Activated naive CD4-positive, alpha-beta T cell (primary cell): ENCODE results near the gene CHRNA5.

ENCODE experiments used
- DNase-seq, 4 experiments: peaks; one replicate each; lab custom pipeline; 2025; lab: John Stamatoyannopoulos, UW

CHRNA5 gene

DNA sequence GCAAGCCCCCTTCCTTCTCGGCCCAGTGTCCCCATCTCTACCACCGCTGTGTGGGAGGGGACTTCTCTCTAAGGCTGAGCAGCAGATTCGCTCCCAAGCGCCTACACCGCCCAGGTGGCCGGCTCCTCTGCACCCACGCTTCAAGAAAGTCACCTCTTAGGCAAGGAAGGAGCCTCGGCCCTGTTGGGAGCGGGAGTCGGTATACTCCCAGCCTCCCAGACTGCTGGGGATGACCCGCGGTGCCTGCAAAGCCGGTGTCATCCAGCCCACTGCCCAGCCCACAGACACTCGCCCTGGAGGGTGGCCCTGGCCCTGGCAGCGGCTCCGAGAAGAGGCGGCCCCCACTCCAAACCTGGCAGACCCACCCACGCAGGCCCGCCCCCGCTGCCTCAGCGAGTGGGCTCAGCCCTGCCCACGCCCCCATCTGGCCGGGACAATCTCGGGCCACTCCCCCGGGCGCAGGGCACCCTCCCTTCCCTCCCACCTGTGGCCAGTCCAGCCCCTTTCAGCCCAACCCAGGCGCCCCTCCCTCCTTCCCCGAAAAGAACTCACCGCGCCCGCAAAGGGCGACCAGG lies 75.3 kb downstream of the CHRNA5 start:
- no peak for DNase-seq

DNA sequence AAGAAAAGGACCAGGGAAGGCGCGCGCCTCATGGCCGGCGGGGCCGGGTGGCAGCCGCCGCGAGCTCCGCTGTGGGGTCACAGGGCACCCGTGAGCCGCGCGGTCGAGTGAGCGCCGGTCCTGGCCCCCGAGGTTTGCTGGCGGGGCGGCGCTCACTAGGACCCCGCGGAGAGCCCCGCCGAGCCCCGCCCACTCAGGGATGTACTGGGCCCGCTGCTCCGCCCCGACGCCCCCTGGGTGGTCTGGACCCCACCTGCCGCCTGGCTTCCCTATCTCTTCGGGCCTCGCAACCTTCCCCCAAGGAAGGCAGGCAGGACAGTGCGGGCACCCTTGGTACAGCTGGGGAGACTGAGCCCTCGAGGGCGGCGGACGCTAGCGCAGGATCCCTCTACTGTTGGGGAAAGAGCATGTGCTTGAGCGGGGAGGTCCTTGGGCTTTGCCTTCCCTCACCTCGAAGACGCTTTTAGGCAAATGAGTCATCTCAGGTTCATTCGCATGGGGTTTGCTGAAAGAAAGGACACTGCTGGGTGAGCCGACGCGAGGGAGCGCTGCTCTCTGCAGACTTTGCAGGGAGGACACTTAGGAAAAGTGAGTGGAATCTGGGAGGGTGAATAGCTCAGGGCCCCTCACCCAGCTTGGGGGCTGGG lies 75.9 kb downstream of the CHRNA5 start, which contains the start of gene CHRNB4:
Gene CHRNB4 (minus strand): TSS at position 109 of the 647 bp plus-strand sequence. CDS start 77 bp downstream, at position 32.
- peak in 1 of 4 experiments; percentile 17 for DNase-seq

DNA sequence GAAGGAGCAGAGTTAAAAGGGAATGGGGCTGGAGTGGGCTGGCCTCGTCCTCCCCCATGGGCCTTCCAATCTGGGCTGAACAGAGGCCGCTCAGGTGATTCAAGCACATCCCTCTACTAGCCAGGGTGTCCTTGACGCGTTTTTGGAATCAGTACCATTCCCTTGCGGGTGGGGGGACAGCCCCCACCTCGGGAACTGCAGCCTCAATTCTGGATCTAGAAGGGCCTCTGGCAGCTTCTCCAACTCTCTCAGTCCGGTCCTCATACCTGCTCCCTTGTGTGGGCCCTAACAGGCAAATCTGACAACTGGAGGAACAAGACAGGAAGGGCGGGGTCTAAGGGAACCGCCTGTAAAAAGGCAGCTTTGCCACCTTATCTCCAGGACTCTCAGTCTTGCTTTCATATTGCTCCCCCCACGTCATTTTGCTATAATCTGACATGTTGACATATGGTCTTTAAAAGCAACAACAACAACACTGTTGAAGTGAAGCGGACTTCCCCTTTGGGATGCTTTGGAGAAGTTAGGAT lies 76.5 kb downstream of the CHRNA5 start:
- no peak for DNase-seq

DNA sequence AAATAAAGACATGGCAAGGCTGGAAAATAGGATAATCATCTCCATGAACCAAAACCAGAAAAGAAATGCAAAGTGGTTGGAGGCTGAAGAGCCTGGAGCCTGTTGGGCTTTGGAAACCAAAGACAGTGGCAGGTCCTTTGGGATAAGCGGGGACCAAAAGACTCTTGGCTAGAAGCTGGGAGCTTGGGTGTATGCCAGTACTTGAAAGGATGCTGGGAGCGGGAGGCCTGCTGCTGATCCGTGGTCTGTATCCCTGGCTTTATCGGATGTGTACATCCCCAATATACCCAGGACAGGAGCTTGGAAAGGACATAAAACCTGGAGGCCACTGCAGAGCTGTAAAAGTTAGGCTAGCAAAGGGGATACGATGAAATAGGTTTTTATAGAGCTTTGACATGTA lies 77.0 kb downstream of the CHRNA5 start:
- DNase-seq, result no peak
